OCI-LY1 (cell line): Measurements from ENCODE around the gene MYBPC1.

Source experiments
- H2AFZ ChIP-seq: fragments of 200-600 bp; sonication (generic), shearing (Covaris generic); 2 replicates; pipeline ENCODE4 v1.6.0; 2014; ENCODE audit warnings: antibody characterized with exemption, mild to moderate bottlenecking, low read length
- H3F3A ChIP-seq: fragments of 200-600 bp; sonication (generic), shearing (Covaris generic); 2 replicates; pipeline ENCODE4 v1.6.0; 2014; ENCODE audit warnings: mild to moderate bottlenecking, antibody characterized with exemption, low read length, moderate library complexity; ENCODE audit not compliant: insufficient read depth
- H3K27ac ChIP-seq: fragments of 200-600 bp; sonication (generic); 2 replicates; pipeline ENCODE4 v1.5.1; 2014; ENCODE audit warnings: low read length, mixed run types, mild to moderate bottlenecking, low read depth; ENCODE audit not compliant: poor library complexity, severe bottlenecking
- H3K27me3 ChIP-seq: fragments of 200-600 bp; sonication (generic); 2 replicates; pipeline ENCODE4 v1.6.0; 2014; ENCODE audit warnings: antibody characterized with exemption, mild to moderate bottlenecking, low read length, moderate library complexity; ENCODE audit not compliant: insufficient read depth
- H3K36me3 ChIP-seq: fragments of 200-600 bp; sonication (generic); 2 replicates; pipeline ENCODE4 v1.6.1; 2014; ENCODE audit warnings: mild to moderate bottlenecking, antibody characterized with exemption, low read length, moderate library complexity, mixed read lengths; ENCODE audit not compliant: insufficient read depth
- H3K4me1 ChIP-seq: fragments of 200-600 bp; sonication (generic); 2 replicates; pipeline ENCODE4 v1.5.1; 2014; ENCODE audit warnings: mild to moderate bottlenecking, low read length, moderate library complexity; ENCODE audit not compliant: insufficient read depth, severe bottlenecking
- H3K4me2 ChIP-seq: fragments of 200-600 bp; sonication (generic), shearing (Covaris generic); 2 replicates; pipeline ENCODE4 v1.6.1; 2014; ENCODE audit warnings: low read length
- H3K4me3 ChIP-seq: fragments of 200-600 bp; sonication (generic); 2 replicates; pipeline ENCODE4 v1.5.1; 2014; ENCODE audit warnings: low read length, low read depth, mild to moderate bottlenecking, mixed read lengths; ENCODE audit not compliant: poor library complexity, severe bottlenecking
- H3K79me2 ChIP-seq: fragments of 200-600 bp; shearing (Covaris generic); 2 replicates; pipeline ENCODE4 v1.6.1; 2016; ENCODE audit warnings: mixed run types, low read length, mixed read lengths; ENCODE audit not compliant: insufficient read depth
- H3K9ac ChIP-seq: fragments of 200-600 bp; sonication (generic), shearing (Covaris generic); 2 replicates; pipeline ENCODE4 v1.6.1; 2014; ENCODE audit warnings: mild to moderate bottlenecking, low read length, mixed read lengths
- H3K9me2 ChIP-seq: fragments of 200-600 bp; sonication (generic), shearing (Covaris generic); 2 replicates; pipeline ENCODE4 v1.6.1; 2014; ENCODE audit warnings: low read depth, mild to moderate bottlenecking, low read length, mixed read lengths
- H3K9me3 ChIP-seq: fragments of 200-600 bp; shearing (Covaris generic); 2 replicates; pipeline ENCODE4 v1.6.1; 2014; ENCODE audit warnings: low read length, mixed read lengths
- H4K20me1 ChIP-seq: fragments of 200-600 bp; sonication (generic), shearing (Covaris generic); 2 replicates; pipeline ENCODE4 v1.6.0; 2016; ENCODE audit warnings: mild to moderate bottlenecking, low read length; ENCODE audit not compliant: insufficient read depth
- CTCF ChIP-seq: fragments of 200-600 bp; sonication (generic), shearing (Covaris generic); IDR thresholded peaks from 2 replicates; pipeline ENCODE4 v1.5.1; 2017; ENCODE audit warnings: mild to moderate bottlenecking, antibody characterized with exemption, low read length, moderate library complexity, mixed read lengths
- EZH2 ChIP-seq: fragments of 200-600 bp; sonication (generic), shearing (Covaris generic); IDR thresholded peaks from 2 replicates; pipeline ENCODE4 v1.8.0; 2017; ENCODE audit warnings: borderline replicate concordance, mixed run types, mild to moderate bottlenecking, antibody characterized with exemption, low read length, moderate library complexity, mixed read lengths

MYBPC1 gene

GRCh38 chr12:101706403-101706802 lies 111.6 kb downstream of the MYBPC1 start:
- Histone ChIP-seq H3K4me2 (no peak overlapping the region; the same call in 1 of the 2 replicates), H3K4me3 (no peak overlapping the region), H3K4me1 (peaks cover 37% of the 10 kb centered on the region), H3K79me2 (peaks cover 84% of the 10 kb centered on the region), H3K27ac (peak overlapping the region; percentile 2), H3F3A (no peaks in the 10 kb centered on the region), H3K36me3 (peaks cover 12% of the 10 kb centered on the region), H3K9me3 (no peaks in the 10 kb centered on the region), H3K9ac (no peak overlapping the region), H3K27me3 (no peaks in the 10 kb centered on the region), H3K9me2 (no peaks in the 10 kb centered on the region), H4K20me1 (no peaks in the 10 kb centered on the region), H2AFZ (no peak overlapping the region)
- TF ChIP-seq EZH2 = no peak
- TF ChIP-seq CTCF = no peak

GRCh38 chr12:101707131-101707782 lies 112.5 kb downstream of the MYBPC1 start:
- H2AFZ ChIP-seq = no peak overlapping the region
- H3K4me2 ChIP-seq = peak overlapping the region; percentile 2; the same call in 1 of the 2 replicates
- H3K36me3 ChIP-seq = peaks cover 12% of the 10 kb centered on the region
- peak overlapping the region; percentile 20 for H3K27ac ChIP-seq
- no peaks in the 10 kb centered on the region for H4K20me1 ChIP-seq
- peaks cover 84% of the 10 kb centered on the region for H3K79me2 ChIP-seq
- peaks cover 29% of the 10 kb centered on the region for H3K4me1 ChIP-seq
- no peak for TF ChIP-seq EZH2
- H3F3A ChIP-seq = no peaks in the 10 kb centered on the region
- H3K9me3 ChIP-seq = no peaks in the 10 kb centered on the region
- no peaks in the 10 kb centered on the region for H3K9me2 ChIP-seq
- H3K4me3 ChIP-seq = no peak overlapping the region
- H3K9ac ChIP-seq = no peak overlapping the region
- H3K27me3 ChIP-seq = no peaks in the 10 kb centered on the region

- H3K4me3 ChIP-seq = no peak overlapping the region
- H4K20me1 ChIP-seq = no peaks in the 10 kb centered on the region
- no peaks in the 10 kb centered on the region for H3K9me3 ChIP-seq
- H3K9ac ChIP-seq = no peak overlapping the region
- H3K4me2 ChIP-seq = no peak overlapping the region
- peak overlapping the region; percentile 21 for H3K27ac ChIP-seq
- H3K9me2 ChIP-seq = no peaks in the 10 kb centered on the region
- peaks cover 12% of the 10 kb centered on the region for H3K36me3 ChIP-seq
- H3K27me3 ChIP-seq = no peaks in the 10 kb centered on the region
- TF ChIP-seq CTCF (no peak), EZH2 (no peak)
- no peaks in the 10 kb centered on the region for H3F3A ChIP-seq
- peaks cover 27% of the 10 kb centered on the region for H3K4me1 ChIP-seq
- H2AFZ ChIP-seq = no peak overlapping the region
- H3K79me2 ChIP-seq = peaks cover 93% of the 10 kb centered on the region
These were observed 115.5 kb downstream of the MYBPC1 start for GRCh38 chr12:101710288-101710687.
